ENCODE results near the gene TBL2.
A peak's percentile ranks its signal among the peaks of the same experiment; 100 is the strongest.
"Not testable (repeated sequence)": the region's sequence is repeated elsewhere in the genome, so short reads cannot be mapped to it uniquely, and the experiment has no call there.

TBL2 gene

DNA sequence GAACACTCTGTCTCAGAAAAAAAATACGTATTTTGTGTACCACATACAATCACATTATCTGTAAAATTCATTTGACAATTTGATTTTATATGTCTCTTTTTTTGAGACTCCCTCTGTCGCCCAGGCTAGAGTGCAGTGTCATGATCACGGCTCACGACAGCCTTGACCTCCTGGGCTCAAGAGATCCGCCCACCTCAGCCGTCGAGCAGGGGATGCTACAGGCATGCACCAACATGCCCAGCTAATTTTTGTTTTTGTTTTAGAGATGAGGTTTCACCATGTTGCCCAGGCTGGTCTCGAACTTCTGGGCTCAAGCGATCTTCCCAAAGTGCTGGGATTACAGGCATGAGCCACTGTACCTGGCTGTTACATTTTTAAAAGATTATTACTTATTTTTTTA, 44.6 kb downstream of the TBL2 start:
- TF ChIP-seq, protein P1, sequence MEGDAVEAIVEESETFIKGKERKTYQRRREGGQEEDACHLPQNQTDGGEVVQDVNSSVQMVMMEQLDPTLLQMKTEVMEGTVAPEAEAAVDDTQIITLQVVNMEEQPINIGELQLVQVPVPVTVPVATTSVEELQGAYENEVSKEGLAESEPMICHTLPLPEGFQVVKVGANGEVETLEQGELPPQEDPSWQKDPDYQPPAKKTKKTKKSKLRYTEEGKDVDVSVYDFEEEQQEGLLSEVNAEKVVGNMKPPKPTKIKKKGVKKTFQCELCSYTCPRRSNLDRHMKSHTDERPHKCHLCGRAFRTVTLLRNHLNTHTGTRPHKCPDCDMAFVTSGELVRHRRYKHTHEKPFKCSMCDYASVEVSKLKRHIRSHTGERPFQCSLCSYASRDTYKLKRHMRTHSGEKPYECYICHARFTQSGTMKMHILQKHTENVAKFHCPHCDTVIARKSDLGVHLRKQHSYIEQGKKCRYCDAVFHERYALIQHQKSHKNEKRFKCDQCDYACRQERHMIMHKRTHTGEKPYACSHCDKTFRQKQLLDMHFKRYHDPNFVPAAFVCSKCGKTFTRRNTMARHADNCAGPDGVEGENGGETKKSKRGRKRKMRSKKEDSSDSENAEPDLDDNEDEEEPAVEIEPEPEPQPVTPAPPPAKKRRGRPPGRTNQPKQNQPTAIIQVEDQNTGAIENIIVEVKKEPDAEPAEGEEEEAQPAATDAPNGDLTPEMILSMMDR (IDR thresholded peaks at IDR 0.05; ENCODE audit: low read depth, low read length), result no peak
- H3K4me3 ChIP-seq (ENCODE audit: low read depth, low read length), result no peak overlapping the region

DNA sequence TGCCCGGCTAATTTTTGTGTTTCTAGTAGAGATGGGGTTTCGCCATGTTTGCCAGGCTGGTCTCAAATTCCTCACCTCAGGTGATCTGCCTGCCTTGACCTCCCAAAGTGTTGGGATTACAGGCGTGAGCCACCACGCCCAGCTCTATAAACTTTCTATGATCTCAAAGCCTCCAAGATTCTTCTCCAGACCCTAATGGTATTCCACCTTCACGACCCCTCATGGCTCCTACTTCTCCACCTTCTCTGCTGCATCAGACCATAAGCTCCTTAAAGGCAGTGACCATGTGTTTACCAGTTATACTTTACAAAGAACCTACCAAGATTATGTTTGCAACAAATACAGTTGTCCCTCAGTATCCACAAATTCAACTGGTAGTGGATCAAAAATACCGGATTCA, 46.2 kb downstream of the TBL2 start:
- no peak overlapping the region for H3K4me3 ChIP-seq (ENCODE audit: low read depth, low read length)
- TF ChIP-seq, protein P1 (IDR thresholded peaks at IDR 0.05; ENCODE audit: low read depth, low read length), result no peak

DNA sequence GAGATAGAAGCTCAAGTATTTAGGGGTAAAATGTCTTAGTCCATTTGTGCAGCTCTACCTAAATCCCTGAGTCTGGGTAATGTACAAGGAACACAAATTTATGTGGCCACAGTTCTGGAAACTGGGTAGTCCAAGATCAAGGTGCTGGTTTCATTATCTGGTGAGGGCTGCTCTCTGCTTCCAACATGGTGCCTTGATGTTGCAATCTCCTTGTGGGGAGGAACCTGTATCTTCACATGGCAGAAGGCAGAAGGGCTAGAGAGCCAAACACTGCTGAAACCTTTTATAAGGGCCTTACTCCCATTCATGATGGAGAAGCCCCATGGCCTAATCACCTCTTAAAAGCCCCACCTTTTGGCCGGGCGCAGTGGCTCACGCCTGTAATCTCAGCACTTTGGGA, 47.6 kb downstream of the TBL2 start:
- TF ChIP-seq, protein P1 (IDR thresholded peaks at IDR 0.05; ENCODE audit: low read depth, low read length), result no peak
- H3K4me3 ChIP-seq (ENCODE audit: low read depth, low read length), result no peak overlapping the region

DNA sequence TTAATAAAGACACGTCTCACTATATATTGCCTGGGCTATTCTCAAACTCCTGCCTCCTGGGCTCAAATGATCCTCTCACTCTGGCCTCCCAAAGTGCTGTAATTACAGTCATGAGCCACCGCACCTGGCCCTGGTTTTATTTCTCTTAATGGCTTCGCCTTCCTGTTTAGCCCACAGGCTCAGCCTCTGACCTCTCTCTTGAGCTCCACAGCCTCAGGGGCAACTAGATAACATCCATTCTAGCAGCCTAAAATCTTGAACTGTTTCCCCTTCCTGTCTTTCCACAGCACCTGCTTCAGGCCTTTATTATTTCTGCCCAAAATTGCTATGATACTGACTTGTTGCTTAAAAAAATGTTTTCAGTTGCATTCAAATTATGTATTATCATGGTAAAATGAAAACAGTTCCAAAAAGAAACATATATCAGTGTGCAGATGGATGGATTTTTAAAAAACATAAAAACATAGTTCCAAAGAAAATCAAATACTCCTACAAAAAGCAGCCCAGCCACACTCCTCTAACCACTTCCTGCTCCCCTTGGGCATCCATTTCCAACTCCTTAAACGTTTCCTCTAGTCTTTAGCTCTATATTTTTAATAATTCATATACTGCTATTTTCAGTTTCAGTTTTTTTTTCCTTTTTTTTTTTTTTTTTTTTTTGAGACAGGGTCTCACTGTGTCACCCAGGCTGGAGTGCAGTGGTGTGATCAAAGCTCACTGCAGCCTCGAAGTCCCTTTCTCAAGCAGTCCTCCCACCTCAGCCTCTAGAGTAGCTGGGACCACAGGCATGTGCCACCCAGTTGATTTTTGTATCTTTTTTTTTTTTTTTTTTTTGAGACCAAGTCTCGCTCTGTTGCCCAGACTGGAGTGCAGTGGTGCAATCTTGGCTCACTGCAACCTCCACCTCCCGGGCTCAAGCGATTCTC, 51.2 kb downstream of the TBL2 start:
- TF ChIP-seq, protein P1 (IDR thresholded peaks at IDR 0.05; ENCODE audit: low read depth, low read length), result no peak
- H3K4me3 ChIP-seq (ENCODE audit: low read depth, low read length), result no peak overlapping the region

DNA sequence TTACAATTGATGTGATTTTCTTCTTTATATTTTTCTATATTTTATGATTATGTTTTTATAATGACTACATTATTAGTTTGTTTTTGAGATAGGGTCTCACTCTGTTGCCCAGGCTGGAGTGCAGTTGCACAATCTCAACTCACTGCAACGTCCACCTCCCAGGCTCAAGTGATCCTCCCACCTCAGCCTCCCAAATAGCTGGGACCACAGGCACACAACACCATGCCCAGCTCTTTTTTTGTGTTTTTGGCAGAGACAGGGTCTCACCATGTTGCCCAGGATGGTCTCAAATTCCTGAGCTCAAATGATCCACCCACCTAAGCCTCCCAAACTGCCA, 52.3 kb downstream of the TBL2 start:
- H3K4me3 ChIP-seq (ENCODE audit: low read depth, low read length), result not testable (repeated sequence)

DNA sequence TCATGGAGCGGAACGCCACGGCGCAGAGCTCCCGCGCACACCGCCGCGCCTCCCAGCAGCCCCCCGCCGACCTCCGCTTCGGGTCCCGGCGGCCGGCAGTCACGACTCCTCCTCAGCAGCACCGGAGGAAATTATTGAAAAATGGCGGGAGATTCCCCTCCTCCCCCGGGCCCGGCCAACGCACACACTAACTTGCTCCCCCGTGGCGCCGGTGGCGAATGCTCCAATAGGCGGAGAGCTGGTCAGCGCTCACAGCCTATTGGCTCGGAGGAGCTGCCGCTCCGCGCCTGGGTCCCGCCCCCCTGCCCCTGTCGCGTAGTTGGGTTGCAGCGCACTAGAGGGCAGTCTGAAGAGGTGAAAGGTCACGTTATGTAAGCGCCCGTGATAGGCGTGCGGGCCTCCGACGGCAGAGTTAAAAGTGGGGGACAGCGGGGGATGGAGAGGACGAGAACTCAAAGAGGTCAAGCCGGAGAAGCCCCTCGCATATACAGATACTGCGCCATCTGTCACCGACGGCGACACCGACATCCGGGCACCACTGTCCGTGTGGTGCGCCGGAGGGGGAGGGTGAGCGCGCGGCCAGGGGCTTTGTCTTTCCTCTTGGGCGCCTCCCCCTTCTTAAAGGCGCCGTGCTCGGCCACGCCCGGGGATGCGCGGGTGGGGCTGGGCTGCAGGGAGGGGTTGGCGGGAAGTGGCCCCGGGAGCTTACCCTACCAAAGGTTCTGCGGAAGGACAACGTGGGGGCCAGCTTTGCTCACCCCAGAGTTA, 56.1 kb downstream of the TBL2 start, which contains the start of gene BAZ1B:
BAZ1B (minus strand) TSS at position 189 of the 768 bp plus-strand sequence. CDS start 360 bp downstream, outside the sequence.
- TF ChIP-seq, protein P1 (IDR thresholded peaks at IDR 0.05; ENCODE audit: low read depth, low read length), result no peak
- peak within 1 kb of the TSS; percentile 80 for H3K4me3 ChIP-seq (ENCODE audit: low read depth, low read length)

DNA sequence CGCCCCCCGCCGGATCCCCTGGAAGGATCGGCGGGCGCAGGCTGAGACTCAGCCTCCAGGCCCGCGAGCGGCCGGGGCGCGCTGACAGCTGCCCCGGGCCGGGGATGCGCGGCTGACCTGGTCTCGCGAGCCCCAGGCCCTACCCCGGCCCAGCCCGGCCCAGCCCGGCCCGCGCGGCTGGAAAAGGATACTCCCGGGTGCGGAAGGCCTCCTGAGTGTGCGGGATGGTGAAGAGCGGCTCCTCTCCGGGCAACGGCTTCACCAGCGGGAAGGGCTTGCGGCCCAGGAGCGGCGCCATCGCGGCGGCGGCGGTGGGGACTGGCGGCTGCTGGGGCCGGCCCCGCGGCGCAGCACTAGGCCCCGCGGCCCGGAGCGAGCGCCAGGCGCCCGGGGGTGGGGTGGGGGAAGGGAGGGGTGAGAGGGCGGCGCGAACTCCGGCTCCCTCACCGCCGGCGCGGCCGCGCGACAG, 56.7 kb downstream of the TBL2 start:
- TF ChIP-seq, protein P1 (IDR thresholded peaks at IDR 0.05; ENCODE audit: low read depth, low read length), result no peak
- H3K4me3 ChIP-seq (ENCODE audit: low read depth, low read length), result peak overlapping the region; percentile 80
